ENCODE results near the gene CUL9.

Gene CUL9

DNA sequence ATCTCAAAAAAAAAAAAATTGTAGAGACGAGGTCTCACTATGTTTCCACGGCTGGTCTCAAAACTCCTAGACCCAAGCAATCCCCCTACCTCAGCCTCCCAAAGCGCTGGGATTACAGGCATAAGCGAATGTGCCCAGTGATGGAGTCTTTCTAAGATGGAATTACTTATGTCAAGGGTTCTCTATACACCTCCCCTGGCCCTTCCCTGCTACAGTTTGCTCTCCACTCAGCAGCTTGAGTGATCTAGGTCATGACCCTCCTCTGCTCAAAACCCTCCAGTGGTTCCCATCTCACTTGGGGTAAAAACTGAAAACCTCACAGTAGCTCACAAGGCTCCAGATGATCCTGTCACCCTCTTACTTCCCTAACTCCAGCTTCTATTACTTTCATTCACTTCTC lies 49.1 kb downstream of the CUL9 start:
- DNase-seq, result no peak

DNA sequence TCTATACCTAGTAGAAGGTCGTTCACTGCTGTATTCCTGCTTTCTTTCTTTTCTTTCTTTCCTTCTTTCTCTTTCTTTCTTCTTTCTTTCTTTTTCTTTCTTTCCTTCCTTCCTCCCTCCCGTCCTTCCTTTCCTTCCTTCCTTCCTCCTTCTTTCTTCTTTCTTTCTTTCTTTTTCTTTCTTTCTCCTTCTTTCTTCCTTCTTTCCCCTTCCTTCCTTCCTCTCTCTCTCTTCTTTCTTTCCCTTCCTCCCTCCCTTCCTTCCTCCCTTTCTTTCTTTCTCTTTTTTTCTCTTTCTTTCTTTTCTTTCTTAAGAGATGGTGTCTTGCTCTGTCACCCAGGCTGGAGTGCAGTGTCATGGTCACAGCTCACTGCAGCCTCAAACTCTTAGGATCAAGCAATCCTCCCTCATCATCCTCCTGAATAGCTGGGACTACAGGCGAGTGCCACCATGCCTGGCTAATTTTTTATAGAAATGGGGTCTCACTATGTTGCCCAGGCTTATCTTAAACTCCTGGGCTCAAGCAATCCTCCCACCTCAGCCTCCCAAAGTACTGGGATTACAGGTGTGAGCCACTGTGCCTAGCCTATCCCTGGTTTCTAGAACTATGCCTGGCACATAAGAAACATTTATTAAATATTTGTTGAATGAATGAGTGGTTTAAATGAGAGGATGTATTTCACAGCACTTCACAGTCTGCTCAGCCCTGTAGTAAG lies 49.9 kb downstream of the CUL9 start:
- no peak for DNase-seq

DNA sequence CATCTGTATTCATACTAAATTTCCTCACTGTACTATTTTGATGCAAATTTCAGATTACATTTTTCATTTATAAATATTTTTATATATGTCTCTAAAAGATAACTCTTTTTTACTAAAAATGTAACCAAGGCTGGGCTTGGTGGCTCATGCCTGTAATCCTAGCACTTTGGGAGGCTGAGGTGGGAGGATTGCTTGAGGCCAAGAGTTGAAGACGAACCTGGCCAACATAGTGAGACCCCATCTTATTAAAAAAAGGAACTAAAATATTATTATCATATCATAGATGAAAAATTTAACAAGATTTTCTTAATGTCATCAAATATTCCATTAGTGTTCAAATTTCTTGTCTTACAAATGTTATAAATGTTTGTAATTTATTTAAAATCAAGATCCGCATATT lies 53.8 kb downstream of the CUL9 start:
- no peak for DNase-seq

DNA sequence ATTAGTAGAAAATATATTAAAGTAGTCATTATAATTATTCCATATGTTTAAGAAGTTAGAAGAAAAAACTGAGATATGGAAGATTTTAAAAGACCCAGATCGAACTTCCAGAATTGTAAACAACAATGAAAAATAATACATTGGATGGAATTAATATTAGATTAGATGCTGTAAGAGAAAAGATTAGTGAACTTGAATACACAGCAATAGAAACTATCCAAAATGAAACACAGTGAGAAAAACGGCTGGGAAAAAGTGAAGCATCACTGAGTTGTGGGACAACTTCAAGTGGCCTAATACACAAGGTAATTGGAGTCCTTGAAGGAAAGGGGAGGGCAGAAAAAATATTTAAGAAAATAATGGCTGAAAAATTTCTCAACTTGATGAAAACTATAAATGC lies 57.1 kb downstream of the CUL9 start:
- no peak for DNase-seq

DNA sequence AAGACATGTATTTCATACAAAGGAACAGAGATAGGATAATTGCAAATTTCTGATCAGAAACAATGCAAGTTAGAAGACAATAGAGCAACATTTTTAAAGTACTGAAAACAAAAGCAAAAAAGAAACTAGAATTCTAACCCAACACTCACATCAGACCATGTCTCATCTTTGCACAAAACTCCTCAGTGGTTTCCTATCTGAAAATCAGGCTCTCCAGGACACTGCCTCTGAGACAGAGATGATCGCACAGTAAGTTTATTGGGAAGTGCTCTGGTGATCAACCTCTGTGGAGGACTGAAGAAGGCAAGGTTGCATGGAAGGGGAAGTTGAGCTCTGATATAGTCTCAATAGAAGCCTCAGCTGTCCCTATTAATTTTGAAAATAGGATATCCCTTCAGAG lies 59.0 kb downstream of the CUL9 start:
- DNase-seq, result no peak

DNA sequence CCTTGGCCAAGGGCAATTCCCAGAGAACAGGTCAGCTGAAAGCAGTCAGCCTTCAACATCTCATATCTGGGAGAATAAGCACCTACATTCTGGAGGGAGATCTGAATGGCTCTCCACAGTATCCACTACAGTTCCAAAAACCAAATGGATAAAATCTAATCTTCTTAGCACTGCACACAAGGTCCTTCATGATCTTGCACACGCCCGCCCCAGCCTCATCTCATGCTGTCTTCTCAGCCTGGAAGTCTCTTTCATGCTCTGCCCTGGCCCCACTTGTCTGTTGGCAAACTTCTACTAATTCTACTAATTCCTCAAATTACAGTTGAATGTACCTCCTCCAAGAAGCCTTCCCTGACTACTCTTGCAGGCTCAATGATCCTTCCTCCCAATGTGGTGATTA lies 59.5 kb downstream of the CUL9 start:
- DNase-seq, result no peak

DNA sequence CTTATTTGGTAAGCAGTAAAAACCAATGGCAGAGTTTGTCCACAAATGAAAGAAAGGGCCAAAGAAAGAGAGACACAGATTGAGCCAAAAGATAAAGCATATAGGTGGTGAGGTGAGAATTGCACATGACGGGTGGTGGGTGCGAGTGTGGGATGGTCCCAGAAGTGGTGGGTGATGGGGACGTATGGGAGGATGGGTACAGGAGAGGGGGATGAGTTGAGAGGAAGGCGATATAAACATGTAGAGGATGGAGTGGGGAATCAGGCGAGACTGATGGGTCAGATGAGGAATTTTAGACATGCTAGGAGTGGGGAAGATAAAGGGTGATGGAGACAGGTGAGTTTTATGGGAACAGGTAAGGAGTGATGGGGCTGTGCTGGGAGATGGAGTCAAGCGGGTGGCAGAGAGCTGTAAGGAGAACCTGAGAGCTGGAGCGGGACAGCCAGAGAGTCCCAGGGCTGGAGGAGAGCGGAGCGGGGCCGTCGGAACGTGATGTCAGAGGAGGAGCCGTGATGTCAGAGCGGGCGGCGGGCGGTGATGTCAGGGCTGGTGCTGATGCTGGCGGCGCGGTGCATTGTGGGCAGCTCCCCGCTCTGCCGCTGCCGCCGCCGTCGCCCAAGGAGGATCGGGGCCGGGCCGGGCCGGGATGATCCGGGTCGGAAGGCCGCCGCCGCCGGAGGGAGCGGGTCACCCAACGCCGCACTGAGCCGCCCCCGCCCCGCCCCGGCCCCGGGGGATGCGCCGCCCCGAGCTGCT lies 61.1 kb downstream of the CUL9 start, which contains the start of gene TTBK1:
Gene TTBK1, plus strand, starts transcription at position 574 of the 756 bp plus-strand sequence. CDS start 3,180 bp downstream, outside the sequence.
- no peak for DNase-seq

DNA sequence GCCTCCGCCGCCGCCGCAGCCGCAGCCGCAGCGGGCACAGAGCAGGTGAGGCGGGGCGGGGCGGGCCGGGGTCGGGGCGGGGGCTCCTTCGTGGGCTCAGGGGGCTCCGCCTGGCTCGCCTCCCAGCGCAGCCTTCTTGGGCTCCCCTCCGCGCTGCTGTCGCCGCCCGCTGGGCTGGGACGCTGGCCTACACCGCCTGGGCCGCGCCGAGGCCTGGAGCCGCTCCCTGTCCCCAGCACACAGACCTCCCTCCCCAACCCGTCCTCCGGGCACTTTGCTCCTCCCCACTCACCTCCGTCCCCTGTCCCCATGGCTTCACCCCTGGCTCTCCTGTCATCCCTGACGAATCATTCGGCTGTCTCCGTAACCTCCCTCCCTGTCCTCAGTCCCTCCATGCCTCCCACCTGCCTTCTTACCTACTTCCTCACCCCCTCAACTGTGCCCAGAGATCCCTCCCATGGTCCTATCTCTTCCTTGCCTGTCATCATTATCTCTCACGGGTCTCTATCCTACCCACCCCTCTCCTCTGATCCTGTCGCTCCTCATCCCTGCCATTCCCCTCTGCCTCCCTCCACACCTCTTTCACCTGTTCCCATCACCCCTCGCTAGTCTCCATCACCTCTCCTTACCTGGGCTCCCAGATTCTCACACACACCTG lies 61.8 kb downstream of the CUL9 start:
- no peak for DNase-seq

DNA sequence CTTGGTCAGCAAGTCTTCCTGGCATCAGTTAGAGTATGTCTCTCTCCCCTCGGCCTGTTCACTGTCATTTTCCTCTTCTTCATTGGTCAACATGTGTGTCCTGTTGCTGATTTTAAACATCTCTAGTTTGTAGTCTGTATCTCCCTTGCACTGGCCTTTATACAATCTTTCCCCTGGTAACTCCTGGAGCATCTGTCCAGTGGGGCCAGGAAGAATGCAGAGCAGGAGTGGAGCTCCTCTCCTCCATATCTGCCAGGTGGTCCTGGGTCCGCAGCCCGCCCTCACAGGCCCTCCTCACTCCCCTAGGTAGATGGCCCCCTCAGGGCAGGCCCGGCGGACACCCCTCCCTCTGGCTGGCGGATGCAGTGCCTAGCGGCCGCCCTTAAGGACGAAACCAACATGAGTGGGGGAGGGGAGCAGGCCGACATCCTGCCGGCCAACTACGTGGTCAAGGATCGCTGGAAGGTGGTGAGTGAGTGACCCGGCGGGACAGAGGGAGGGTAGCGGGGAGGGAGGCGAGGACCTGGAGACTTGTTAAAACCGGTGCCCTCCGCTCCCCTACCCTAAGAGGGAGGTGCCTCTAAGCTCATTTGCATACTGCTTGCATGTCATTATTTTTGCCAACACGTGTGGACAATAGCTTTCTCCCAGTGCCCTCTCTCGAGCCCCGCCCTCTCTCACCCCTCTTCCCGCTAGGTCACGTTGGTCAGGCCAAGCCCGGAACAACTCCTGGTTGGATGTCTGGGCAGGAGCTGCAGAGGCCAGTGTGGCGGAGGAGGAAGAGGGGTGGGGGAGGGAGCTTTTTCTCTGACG lies 64.5 kb downstream of the CUL9 start:
- DNase-seq, result no peak

DNA sequence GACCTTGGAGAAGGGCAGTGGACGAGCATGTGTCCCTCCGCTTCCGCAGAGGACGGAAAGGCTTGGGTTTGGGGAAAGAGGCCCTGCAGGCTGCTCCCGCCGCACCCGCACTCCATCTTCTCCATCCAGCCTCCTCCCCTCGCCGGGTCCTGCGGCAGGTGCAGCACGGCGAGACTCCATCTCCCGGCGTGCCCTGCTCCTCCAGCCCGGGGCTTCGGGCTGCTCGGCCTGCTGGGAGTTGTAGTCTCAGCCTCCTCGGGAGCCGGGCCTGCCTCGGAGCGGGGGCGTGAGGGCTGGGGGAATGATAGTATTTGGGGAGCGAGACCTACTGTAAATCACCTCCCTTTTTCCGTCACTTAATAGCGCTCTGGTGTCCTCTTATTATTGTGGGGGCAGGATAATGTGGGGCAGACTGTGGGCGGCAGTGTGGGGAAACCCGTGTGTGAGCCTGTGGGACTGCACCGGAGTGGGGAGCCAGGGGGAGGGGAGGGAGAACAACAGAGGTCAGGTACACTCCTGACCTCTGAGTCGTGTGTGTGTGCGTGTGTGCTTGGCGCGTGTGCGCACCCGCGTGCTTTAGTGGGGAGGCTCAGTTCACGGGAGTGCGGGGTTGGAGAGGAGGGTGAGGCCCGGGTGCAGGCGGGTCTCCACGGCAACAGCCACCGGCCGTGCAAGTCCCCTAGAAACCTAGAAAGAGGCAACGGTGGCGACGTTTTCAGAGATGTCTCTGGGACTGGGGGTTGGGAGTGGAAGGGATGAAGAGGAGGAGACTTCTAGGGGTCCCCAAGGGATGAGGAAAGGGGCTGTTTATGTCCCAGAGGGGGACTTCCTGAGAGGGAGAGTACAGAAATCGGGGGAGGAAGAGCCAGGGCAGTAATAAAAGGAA lies 65.4 kb downstream of the CUL9 start:
- DNase-seq, result peak; percentile 81

DNA sequence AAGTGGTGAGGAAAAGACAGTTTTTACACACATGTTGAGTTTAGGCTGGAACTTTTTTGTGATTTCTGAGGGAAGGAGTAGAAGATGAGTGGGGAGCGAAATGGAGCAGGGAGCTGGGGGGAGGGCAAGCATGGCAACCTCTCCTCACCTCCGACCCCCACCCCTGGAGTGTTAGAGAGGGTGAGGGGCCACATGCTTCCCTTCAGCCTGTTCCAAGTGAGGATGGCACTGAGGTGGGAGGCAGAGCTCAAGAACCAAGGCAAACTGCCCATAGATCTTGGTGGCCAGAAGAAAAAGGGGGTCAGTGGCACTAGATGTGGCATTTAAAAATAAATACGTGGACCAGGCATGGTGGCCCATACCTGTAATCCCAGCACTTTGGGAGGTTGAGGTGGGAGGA lies 66.1 kb downstream of the CUL9 start:
- DNase-seq, result no peak

DNA sequence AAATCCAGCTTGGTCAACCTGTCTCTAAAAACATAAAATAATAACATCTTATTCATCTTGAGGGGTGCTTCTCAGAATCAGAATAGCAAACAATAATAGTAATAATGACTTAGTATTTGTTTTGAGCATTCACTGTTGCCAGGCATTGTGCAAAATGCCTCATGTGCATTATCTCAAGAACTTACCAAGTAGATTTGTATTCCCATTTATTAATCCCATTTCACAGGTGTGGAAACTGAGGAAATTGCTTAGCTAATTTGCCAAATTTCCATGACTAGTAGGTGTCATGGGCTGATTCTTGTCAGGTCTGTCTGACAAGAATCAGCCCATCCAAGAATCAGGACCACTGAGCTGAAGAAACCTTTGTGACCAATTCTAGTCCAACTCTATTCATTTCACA lies 66.8 kb downstream of the CUL9 start:
- DNase-seq, result no peak

DNA sequence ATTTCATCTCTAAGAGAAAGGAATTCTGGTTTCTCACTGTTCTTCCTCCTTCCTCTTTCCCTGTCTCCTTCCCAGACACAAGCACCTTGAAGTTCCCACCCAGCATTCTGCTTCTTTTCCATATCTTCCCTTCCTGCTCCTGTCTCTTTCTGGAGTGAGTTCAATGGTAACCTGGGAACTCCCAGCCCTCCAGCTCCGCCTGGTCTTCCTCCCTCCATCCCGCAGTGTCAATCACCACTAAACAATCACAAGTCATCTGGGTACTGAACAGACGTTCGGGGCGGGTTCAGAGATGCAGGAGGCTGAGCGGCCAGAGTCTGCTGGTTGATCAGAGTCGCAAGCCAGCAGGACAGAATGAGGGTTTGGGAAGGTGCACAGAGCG lies 69.0 kb downstream of the CUL9 start:
- DNase-seq, result no peak

DNA sequence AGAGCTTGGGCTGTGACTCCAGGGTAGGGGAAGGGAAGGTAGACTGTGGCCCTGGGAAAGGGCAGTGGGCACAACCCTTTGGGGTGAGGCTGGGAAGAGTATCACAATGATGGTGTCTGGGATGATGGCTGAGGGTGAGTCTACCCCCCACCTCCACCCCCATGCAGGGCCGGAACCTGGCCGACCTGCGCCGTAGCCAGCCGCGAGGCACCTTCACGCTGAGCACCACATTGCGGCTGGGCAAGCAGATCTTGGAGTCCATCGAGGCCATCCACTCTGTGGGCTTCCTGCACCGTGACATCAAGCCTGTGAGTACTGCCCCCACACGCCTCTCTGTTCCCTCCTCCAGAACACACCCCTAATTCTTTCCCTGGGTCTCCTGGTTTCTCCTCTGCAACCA lies 71.4 kb downstream of the CUL9 start:
- DNase-seq, result no peak

DNA sequence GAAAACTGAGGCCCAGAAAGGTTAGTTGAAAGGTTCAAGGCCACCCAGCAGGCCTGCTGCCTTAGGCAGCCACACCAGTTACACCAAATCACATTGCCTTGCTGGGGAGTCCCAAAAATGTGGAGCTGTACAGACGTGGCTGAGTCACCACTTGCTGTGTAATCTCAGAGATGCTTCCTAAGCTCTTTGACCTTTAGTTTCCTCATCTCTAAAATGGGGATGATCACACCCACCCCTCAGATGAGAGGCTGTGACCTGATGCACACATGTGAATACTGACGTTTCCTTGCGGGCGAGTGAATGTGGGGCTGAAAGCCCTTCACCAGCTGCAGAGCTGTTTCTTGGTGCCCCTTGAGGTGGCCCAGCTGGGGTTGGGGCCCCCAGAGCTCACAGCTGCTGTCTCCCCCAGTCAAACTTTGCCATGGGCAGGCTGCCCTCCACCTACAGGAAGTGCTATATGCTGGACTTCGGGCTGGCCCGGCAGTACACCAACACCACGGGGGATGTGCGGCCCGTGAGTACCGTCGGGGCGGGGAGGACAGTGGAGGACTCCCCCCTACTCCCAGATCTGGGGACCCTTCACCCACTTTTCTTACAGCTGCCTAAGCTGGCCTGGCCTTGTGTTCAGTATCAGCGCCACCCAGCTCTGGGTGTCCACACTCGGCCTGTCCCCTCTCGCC lies 72.3 kb downstream of the CUL9 start:
- no peak for DNase-seq

DNA sequence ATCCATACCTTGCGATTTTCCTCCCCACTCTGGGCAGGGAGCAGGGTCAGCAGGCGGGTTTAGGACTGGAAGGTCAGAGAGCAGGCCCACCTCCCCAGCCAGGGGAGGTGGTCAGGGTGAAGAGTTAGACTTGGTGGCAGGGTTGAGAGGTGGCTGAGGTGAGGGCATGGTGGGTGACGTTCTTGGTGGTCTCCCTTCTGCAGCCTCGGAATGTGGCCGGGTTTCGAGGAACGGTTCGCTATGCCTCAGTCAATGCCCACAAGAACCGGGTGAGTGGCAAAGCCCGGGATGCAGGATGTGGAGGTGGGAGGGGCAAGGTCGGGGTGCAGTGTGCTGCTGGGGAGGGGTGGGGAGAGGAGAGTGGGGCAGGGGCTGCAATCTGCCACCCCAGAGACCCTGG lies 72.8 kb downstream of the CUL9 start:
- no peak for DNase-seq

DNA sequence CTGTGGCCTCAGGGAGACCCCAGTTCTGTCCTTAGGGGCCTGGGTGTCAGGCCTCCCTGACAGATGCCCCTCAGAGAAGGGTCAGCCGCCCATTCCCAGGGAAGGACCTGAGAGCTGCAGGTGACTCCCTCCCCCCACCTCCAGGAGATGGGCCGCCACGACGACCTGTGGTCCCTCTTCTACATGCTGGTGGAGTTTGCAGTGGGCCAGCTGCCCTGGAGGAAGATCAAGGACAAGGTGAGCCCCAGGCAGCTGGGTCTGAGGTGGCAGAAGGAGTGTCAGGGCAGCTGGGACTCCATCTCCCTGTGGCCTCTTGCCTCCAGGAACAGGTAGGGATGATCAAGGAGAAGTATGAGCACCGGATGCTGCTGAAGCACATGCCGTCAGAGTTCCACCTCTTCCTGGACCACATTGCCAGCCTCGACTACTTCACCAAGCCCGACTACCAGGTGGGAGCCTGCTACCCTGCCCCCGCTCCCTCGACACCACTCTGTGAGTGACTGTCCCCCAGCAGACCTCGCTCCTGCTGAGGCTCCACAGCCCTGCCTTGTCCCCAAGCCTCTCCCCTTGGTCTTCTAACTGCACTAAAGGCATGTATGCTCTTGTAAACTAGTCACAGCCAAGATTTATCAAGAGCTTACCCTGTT lies 73.5 kb downstream of the CUL9 start:
- DNase-seq, result no peak

DNA sequence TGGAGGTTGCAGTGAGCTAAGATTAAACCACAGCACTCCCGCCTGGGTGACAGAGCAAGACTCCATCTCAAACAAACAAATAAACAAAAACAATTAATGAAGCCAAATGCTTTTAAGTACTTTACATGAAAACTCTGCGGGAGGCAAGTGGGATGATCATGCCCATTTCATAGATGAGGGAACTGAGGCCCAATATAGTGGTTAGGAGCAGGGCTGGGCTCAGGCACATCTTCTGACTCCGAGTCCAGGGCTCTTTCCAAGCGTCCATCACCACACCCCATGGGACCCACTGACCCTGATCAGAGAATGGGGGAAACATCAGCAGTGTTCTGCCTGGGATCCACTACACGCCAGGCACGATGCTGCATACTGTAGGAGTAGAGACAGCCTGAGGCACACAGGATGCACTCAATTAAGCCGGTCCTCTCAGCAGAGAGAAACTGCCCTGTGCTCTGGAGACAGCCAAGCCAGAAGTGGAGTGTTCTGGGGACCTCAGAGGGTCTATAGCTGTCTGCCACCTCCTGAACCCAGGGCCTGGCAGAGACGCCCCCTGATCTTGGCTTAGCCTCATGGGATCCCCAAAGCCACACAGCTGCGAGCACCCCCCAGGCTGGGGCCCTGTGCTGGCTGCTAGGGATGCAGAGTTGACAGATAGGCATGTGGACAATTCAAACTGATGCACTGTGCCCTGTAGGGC lies 74.8 kb downstream of the CUL9 start:
- no peak for DNase-seq

DNA sequence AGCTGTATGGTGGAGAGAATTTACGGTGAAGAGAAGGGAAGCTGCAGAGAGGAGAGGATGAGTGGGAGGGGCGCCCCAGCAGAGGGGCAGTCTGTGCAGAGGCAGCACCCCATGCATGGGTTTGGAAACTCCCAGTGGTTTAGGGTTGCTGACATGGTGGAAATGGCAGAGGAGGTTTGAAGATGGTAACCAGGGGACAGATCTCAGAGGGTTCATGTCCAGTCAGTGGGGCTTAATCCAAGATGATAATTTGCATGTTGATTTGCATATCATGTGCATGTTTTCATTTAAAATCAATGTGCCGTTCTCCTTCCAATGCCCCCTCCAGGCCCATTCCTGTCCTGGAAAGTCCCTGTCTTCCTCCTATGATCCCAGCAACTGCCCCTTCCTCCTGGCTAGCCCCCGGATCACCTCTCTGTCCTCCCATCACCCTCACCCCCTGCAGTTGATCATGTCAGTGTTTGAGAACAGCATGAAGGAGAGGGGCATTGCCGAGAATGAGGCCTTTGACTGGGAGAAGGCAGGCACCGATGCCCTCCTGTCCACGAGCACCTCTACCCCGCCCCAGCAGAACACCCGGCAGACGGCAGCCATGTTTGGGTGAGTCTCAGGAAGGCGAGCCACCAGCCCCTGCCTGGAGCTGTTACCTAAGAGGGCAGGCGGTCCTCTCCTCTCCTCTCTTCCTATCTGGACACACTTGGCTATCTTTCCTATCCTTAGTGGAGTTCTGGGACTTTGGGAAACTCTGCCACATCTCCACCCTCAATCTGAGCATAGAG lies 75.6 kb downstream of the CUL9 start:
- DNase-seq, result no peak

DNA sequence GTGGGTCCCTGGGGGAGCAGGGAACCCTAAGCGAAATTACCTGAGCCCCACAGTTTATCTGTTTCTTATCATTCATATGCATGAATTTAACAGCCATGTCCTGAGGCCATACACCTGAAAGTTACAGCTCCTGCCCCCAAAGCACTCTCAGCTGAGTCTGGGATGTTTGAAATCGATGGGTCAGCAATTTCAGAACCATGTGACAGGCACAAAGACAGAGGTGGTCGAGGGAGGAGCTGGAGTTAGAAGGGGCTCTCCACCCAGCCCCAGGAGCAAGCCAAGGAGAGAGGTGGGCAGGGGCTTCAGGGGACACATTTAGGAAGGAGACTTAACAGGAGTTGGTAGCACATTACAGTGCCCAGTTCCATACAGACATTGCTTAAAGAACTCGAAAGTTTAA lies 76.2 kb downstream of the CUL9 start:
- DNase-seq, result no peak
